ENCODE results near the gene POU4F1.

Gene POU4F1

GRCh38 chr13:78636495-78636894 lies 33.1 kb upstream of the POU4F1 start:
- no peak for DNase-seq (ENCODE audit: extremely low read depth, low read depth)
- H3K4me3 ChIP-seq (replicated peaks; ENCODE audit: low read depth, low read length) = no peak overlapping the region
- no peak for TF ChIP-seq CTCF (IDR thresholded peaks at IDR 0.05; ENCODE audit: low read depth, low read length, missing control alignments)

GRCh38 chr13:78632996-78633395 lies 29.6 kb upstream of the POU4F1 start:
- H3K4me3 ChIP-seq (replicated peaks; ENCODE audit: low read depth, low read length) = no peak overlapping the region
- TF ChIP-seq CTCF (IDR thresholded peaks at IDR 0.05; ENCODE audit: low read depth, low read length, missing control alignments) = no peak
- no peak for DNase-seq (ENCODE audit: extremely low read depth, low read depth)

- TF ChIP-seq CTCF (IDR thresholded peaks at IDR 0.05; ENCODE audit: low read depth, low read length, missing control alignments) = no peak
Measured at GRCh38 chr13:78631077-78631476, 27.7 kb upstream of the POU4F1 start.

GRCh38 chr13:78630511-78630910 lies 27.2 kb upstream of the POU4F1 start:
- no peak overlapping the region for H3K4me3 ChIP-seq (replicated peaks; ENCODE audit: low read depth, low read length)
- no peak for DNase-seq (ENCODE audit: extremely low read depth, low read depth)
- no peak for TF ChIP-seq CTCF (IDR thresholded peaks at IDR 0.05; ENCODE audit: low read depth, low read length, missing control alignments)

More at GRCh38 chr13:78631077-78631476, 27.7 kb upstream of the POU4F1 start:
- H3K4me3 ChIP-seq (replicated peaks; ENCODE audit: low read depth, low read length) = no peak overlapping the region
- DNase-seq (ENCODE audit: extremely low read depth, low read depth) = no peak

- no peak for TF ChIP-seq CTCF (IDR thresholded peaks at IDR 0.05; ENCODE audit: low read depth, low read length, missing control alignments)
- no peak for DNase-seq (ENCODE audit: extremely low read depth, low read depth)
- no peak overlapping the region for H3K4me3 ChIP-seq (replicated peaks; ENCODE audit: low read depth, low read length)
Measured at GRCh38 chr13:78625384-78625783, 22.0 kb upstream of the POU4F1 start.

GRCh38 chr13:78623132-78623531 lies 19.8 kb upstream of the POU4F1 start:
- no peak for TF ChIP-seq CTCF (IDR thresholded peaks at IDR 0.05; ENCODE audit: low read depth, low read length, missing control alignments)
- no peak for DNase-seq (ENCODE audit: extremely low read depth, low read depth)
- H3K4me3 ChIP-seq (replicated peaks; ENCODE audit: low read depth, low read length) = no peak overlapping the region

GRCh38 chr13:78620936-78621470 lies 17.7 kb upstream of the POU4F1 start:
- no peak for DNase-seq (ENCODE audit: extremely low read depth, low read depth)
- TF ChIP-seq CTCF (IDR thresholded peaks at IDR 0.05; ENCODE audit: low read depth, low read length, missing control alignments) = no peak
- no peak overlapping the region for H3K4me3 ChIP-seq (replicated peaks; ENCODE audit: low read depth, low read length)
